NCI-H1436 treated with DMSO at 0.1 percent for 48 hours (cell line): ENCODE data around the gene SLC12A8.

ENCODE experiments used
- DNase-seq: peaks from one replicate; lab custom pipeline; 2025; lab: John Stamatoyannopoulos, UW

The SLC12A8 gene

GRCh38 chr3:125186800-125187598, 25.5 kb downstream of the SLC12A8 start:
- DNase-seq = no peak

GRCh38 chr3:125186261-125186787, 26.2 kb downstream of the SLC12A8 start:
- no peak for DNase-seq

- DNase-seq = no peak
These were observed 26.7 kb downstream of the SLC12A8 start for GRCh38 chr3:125185805-125186204.

- no peak for DNase-seq
These were observed 32.7 kb downstream of the SLC12A8 start for GRCh38 chr3:125179884-125180240.

- no peak for DNase-seq
These were observed 33.2 kb downstream of the SLC12A8 start for GRCh38 chr3:125179143-125179883.

GRCh38 chr3:125177746-125178145, 34.8 kb downstream of the SLC12A8 start:
- DNase-seq = no peak

- DNase-seq = no peak
These were observed 37.1 kb downstream of the SLC12A8 start for GRCh38 chr3:125175295-125176078.

GRCh38 chr3:125172346-125172745, 40.2 kb downstream of the SLC12A8 start:
- no peak for DNase-seq

- DNase-seq = no peak
These were observed 43.7 kb downstream of the SLC12A8 start for GRCh38 chr3:125168711-125169393.

GRCh38 chr3:125166599-125167136, 45.9 kb downstream of the SLC12A8 start:
- no peak for DNase-seq

- DNase-seq = no peak
These were observed 46.5 kb downstream of the SLC12A8 start for GRCh38 chr3:125165948-125166553.

- DNase-seq = no peak
These were observed 47.2 kb downstream of the SLC12A8 start for GRCh38 chr3:125165189-125165947.

- no peak for DNase-seq
These were observed 48.6 kb downstream of the SLC12A8 start for GRCh38 chr3:125163739-125164601.

GRCh38 chr3:125161607-125162219, 50.8 kb downstream of the SLC12A8 start:
- DNase-seq = no peak

GRCh38 chr3:125160606-125161371, 51.8 kb downstream of the SLC12A8 start:
- no peak for DNase-seq

- DNase-seq = no peak
These were observed 55.4 kb downstream of the SLC12A8 start for GRCh38 chr3:125157183-125157582.

- DNase-seq = no peak
These were observed 56.1 kb downstream of the SLC12A8 start for GRCh38 chr3:125156456-125156855.

GRCh38 chr3:125154800-125155269, 57.7 kb downstream of the SLC12A8 start:
- no peak for DNase-seq
